ENCODE data around the gene PREX1. TPM values are rescaled to one million over a fixed set of nuclear protein-coding genes. Genes with fewer than 3 reads are reported as not detected.

The PREX1 gene
- total and polyA plus RNA-seq, 2 donors from 2014 or later, result 8.5 to 38.2 TPM

GRCh38 chr20:48737434-48738093 lies 90.2 kb downstream of the PREX1 start:
- no peak for TF ChIP-seq CTCF (IDR thresholded peaks at IDR 0.05; ENCODE audit: borderline replicate concordance, extremely low read depth, insufficient read depth)
- Histone ChIP-seq H3K27me3 (ENCODE audit: control insufficient read depth, insufficient read depth, low read length) (no peaks in the 10 kb centered on the region), H3K4me3 (ENCODE audit: low read length in 3 of 3) (no peak overlapping the region), H3K9me3 (ENCODE audit: control insufficient read depth in 2 of 3, insufficient read depth in 1 of 3, low read length in 3 of 3) (no peaks in the 10 kb centered on the region), H3K36me3 (ENCODE audit: control insufficient read depth in 2 of 3, insufficient read depth in 3 of 3, low read length in 3 of 3) (no peaks in the 10 kb centered on the region), H3K4me1 (ENCODE audit: control insufficient read depth in 2 of 3, insufficient read depth in 2 of 3, low read depth in 1 of 3, low read length in 3 of 3) (peaks cover 0 to 5% (median 4%) of the 10 kb centered on the region in 3 donors), H3K9ac (ENCODE audit: low read length in 3 of 3) (no peak overlapping the region), H3K27ac (ENCODE audit: low read depth in 2 of 2, low read length in 2 of 2) (no peak overlapping the region)
- intact Hi-C loops (cut with DNase I), result no loop called here
- no peak for FAIRE-seq
- DNase-seq, result peak in 1 of 5 donors; percentile 25

- Histone ChIP-seq H3K27ac (ENCODE audit: low read depth in 2 of 2, low read length in 2 of 2) (no peak overlapping the region), H3K36me3 (ENCODE audit: control insufficient read depth in 2 of 3, insufficient read depth in 3 of 3, low read length in 3 of 3) (no peaks in the 10 kb centered on the region), H3K27me3 (ENCODE audit: control insufficient read depth, insufficient read depth, low read length) (no peaks in the 10 kb centered on the region), H3K4me1 (ENCODE audit: control insufficient read depth in 2 of 3, insufficient read depth in 2 of 3, low read depth in 1 of 3, low read length in 3 of 3) (peaks cover 0 to 5% (median 4%) of the 10 kb centered on the region in 3 donors), H3K9me3 (ENCODE audit: control insufficient read depth in 2 of 3, insufficient read depth in 1 of 3, low read length in 3 of 3) (no peaks in the 10 kb centered on the region), H3K9ac (ENCODE audit: low read length in 3 of 3) (no peak overlapping the region), H3K4me3 (ENCODE audit: low read length in 3 of 3) (no peak overlapping the region)
- no peak for TF ChIP-seq CTCF (IDR thresholded peaks at IDR 0.05; ENCODE audit: borderline replicate concordance, extremely low read depth, insufficient read depth)
- FAIRE-seq (no peak), DNase-seq (peak in 1 of 5 donors; percentile 15)
- intact Hi-C loops (cut with DNase I), result no loop called here
These were observed 91.2 kb downstream of the PREX1 start for GRCh38 chr20:48736636-48737035.

GRCh38 chr20:48736231-48736630 lies 91.6 kb downstream of the PREX1 start:
- Histone ChIP-seq H3K4me1 (ENCODE audit: control insufficient read depth in 2 of 3, insufficient read depth in 2 of 3, low read depth in 1 of 3, low read length in 3 of 3) (peaks cover 0 to 5% (median 4%) of the 10 kb centered on the region in 3 donors), H3K9me3 (ENCODE audit: control insufficient read depth in 2 of 3, insufficient read depth in 1 of 3, low read length in 3 of 3) (no peaks in the 10 kb centered on the region), H3K27me3 (ENCODE audit: control insufficient read depth, insufficient read depth, low read length) (no peaks in the 10 kb centered on the region), H3K36me3 (ENCODE audit: control insufficient read depth in 2 of 3, insufficient read depth in 3 of 3, low read length in 3 of 3) (no peaks in the 10 kb centered on the region), H3K27ac (ENCODE audit: low read depth in 2 of 2, low read length in 2 of 2) (no peak overlapping the region), H3K9ac (ENCODE audit: low read length in 3 of 3) (no peak overlapping the region), H3K4me3 (ENCODE audit: low read length in 3 of 3) (no peak overlapping the region)
- DNase-seq (peak in 1 of 5 donors; percentile 14), FAIRE-seq (no peak)
- intact Hi-C loops (cut with DNase I), result no loop called here
- no peak for TF ChIP-seq CTCF (IDR thresholded peaks at IDR 0.05; ENCODE audit: borderline replicate concordance, extremely low read depth, insufficient read depth)

Measured in kidney (tissue), 14 donors.